GM12865 (cell line): ENCODE data around the gene LIPG.

Source experiments
- DNase-seq: peaks from one replicate; pipeline ENCODE4 v3.0.0; 2010; ENCODE audit warnings: low read depth
- H3K4me3 ChIP-seq: 2 replicates; pipeline ENCODE4 v1.5.1; 2011; ENCODE audit warnings: mild to moderate bottlenecking, low read depth, low read length, control low read depth
- CTCF ChIP-seq: IDR thresholded peaks from 2 replicates; pipeline ENCODE4 v1.5.1; 2011; ENCODE audit warnings: low read length, control low read depth, low read depth, inconsistent platforms; ENCODE audit not compliant: insufficient read depth; ENCODE audit errors: missing control alignments

Gene LIPG

GRCh38 chr18:49564518-49564834, 2.6 kb downstream of the LIPG start:
- no peak for DNase-seq
- no peak for TF ChIP-seq CTCF
- no peak overlapping the region for H3K4me3 ChIP-seq

- no peak overlapping the region for H3K4me3 ChIP-seq
- TF ChIP-seq CTCF: no peak
- DNase-seq: no peak
Observed at GRCh38 chr18:49565101-49565500, 3.2 kb downstream of the LIPG start.

- no peak for DNase-seq
- TF ChIP-seq CTCF: no peak
- H3K4me3 ChIP-seq: no peak overlapping the region
Observed at GRCh38 chr18:49565612-49566011, 3.8 kb downstream of the LIPG start.

GRCh38 chr18:49566217-49566770, 4.4 kb downstream of the LIPG start:
- no peak for TF ChIP-seq CTCF
- DNase-seq: no peak
- no peak overlapping the region for H3K4me3 ChIP-seq

GRCh38 chr18:49566985-49567384, 5.1 kb downstream of the LIPG start:
- DNase-seq: no peak
- no peak overlapping the region for H3K4me3 ChIP-seq
- no peak for TF ChIP-seq CTCF

GRCh38 chr18:49569724-49570123, 7.9 kb downstream of the LIPG start:
- no peak overlapping the region for H3K4me3 ChIP-seq
- DNase-seq: no peak
- no peak for TF ChIP-seq CTCF

GRCh38 chr18:49570836-49571235, 9.0 kb downstream of the LIPG start:
- no peak for TF ChIP-seq CTCF
- no peak overlapping the region for H3K4me3 ChIP-seq
- DNase-seq: no peak
